ENCODE measurements around the gene GYG1.
"Not testable (repeated sequence)": the region's sequence is repeated elsewhere in the genome, so short reads cannot be mapped to it uniquely, and the experiment has no call there.

Gene GYG1

GRCh38 chr3:148958696-148959095, 32.6 kb upstream of the GYG1 start:
- Histone ChIP-seq H3K4me3 (ENCODE audit: low read length) (no peak overlapping the region), H3K27ac (ENCODE audit: low read length) (no peak overlapping the region), H3K27me3 (ENCODE audit: control insufficient read depth, insufficient read depth, low read length) (no peaks in the 10 kb centered on the region), H3K36me3 (ENCODE audit: control insufficient read depth, low read depth, low read length) (no peaks in the 10 kb centered on the region), H3K9me3 (ENCODE audit: control insufficient read depth, low read depth, low read length) (no peaks in the 10 kb centered on the region), H3K9ac (ENCODE audit: low read length) (no peak overlapping the region), H3K4me1 (ENCODE audit: control insufficient read depth, low read depth, low read length) (peaks cover 6% of the 10 kb centered on the region)

- H3K27ac ChIP-seq (ENCODE audit: low read length): no peak overlapping the region
- H3K36me3 ChIP-seq (ENCODE audit: control insufficient read depth, low read depth, low read length): no peaks in the 10 kb centered on the region
- no peak overlapping the region for H3K4me3 ChIP-seq (ENCODE audit: low read length)
- peaks cover 5% of the 10 kb centered on the region for H3K4me1 ChIP-seq (ENCODE audit: control insufficient read depth, low read depth, low read length)
- H3K27me3 ChIP-seq (ENCODE audit: control insufficient read depth, insufficient read depth, low read length): no peaks in the 10 kb centered on the region
- no peak overlapping the region for H3K9ac ChIP-seq (ENCODE audit: low read length)
- no peaks in the 10 kb centered on the region for H3K9me3 ChIP-seq (ENCODE audit: control insufficient read depth, low read depth, low read length)
Measured at GRCh38 chr3:148962513-148962912, 28.8 kb upstream of the GYG1 start.

GRCh38 chr3:148964809-148965208, 26.5 kb upstream of the GYG1 start:
- Histone ChIP-seq H3K9ac (ENCODE audit: low read length) (no peak overlapping the region), H3K9me3 (ENCODE audit: control insufficient read depth, low read depth, low read length) (no peaks in the 10 kb centered on the region), H3K4me3 (ENCODE audit: low read length) (no peak overlapping the region), H3K4me1 (ENCODE audit: control insufficient read depth, low read depth, low read length) (peaks cover 5% of the 10 kb centered on the region), H3K27ac (ENCODE audit: low read length) (no peak overlapping the region), H3K27me3 (ENCODE audit: control insufficient read depth, insufficient read depth, low read length) (no peaks in the 10 kb centered on the region), H3K36me3 (ENCODE audit: control insufficient read depth, low read depth, low read length) (no peaks in the 10 kb centered on the region)

- Histone ChIP-seq H3K9me3 (ENCODE audit: control insufficient read depth, low read depth, low read length) (no peaks in the 10 kb centered on the region), H3K4me3 (ENCODE audit: low read length) (no peak overlapping the region), H3K27ac (ENCODE audit: low read length) (no peak overlapping the region), H3K27me3 (ENCODE audit: control insufficient read depth, insufficient read depth, low read length) (no peaks in the 10 kb centered on the region), H3K36me3 (ENCODE audit: control insufficient read depth, low read depth, low read length) (no peaks in the 10 kb centered on the region), H3K4me1 (ENCODE audit: control insufficient read depth, low read depth, low read length) (peaks cover 5% of the 10 kb centered on the region), H3K9ac (ENCODE audit: low read length) (no peak overlapping the region)
Measured at GRCh38 chr3:148968321-148968720, 23.0 kb upstream of the GYG1 start.

GRCh38 chr3:148970271-148970670, 21.1 kb upstream of the GYG1 start:
- H3K9me3 ChIP-seq (ENCODE audit: control insufficient read depth, low read depth, low read length): no peaks in the 10 kb centered on the region
- no peak overlapping the region for H3K9ac ChIP-seq (ENCODE audit: low read length)
- no peak overlapping the region for H3K4me3 ChIP-seq (ENCODE audit: low read length)
- H3K36me3 ChIP-seq (ENCODE audit: control insufficient read depth, low read depth, low read length): no peaks in the 10 kb centered on the region
- H3K27me3 ChIP-seq (ENCODE audit: control insufficient read depth, insufficient read depth, low read length): no peaks in the 10 kb centered on the region
- H3K4me1 ChIP-seq (ENCODE audit: control insufficient read depth, low read depth, low read length): peaks cover under 1% of the 10 kb centered on the region
- H3K27ac ChIP-seq (ENCODE audit: low read length): no peak overlapping the region

- Histone ChIP-seq H3K27ac (ENCODE audit: low read length) (no peak overlapping the region), H3K9ac (ENCODE audit: low read length) (no peak overlapping the region), H3K36me3 (ENCODE audit: control insufficient read depth, low read depth, low read length) (no peaks in the 10 kb centered on the region), H3K27me3 (ENCODE audit: control insufficient read depth, insufficient read depth, low read length) (no peaks in the 10 kb centered on the region), H3K4me3 (ENCODE audit: low read length) (no peak overlapping the region), H3K9me3 (ENCODE audit: control insufficient read depth, low read depth, low read length) (no peaks in the 10 kb centered on the region), H3K4me1 (ENCODE audit: control insufficient read depth, low read depth, low read length) (no peaks in the 10 kb centered on the region)
Measured at GRCh38 chr3:148971401-148972163, 19.8 kb upstream of the GYG1 start.

GRCh38 chr3:148974726-148975125, 16.6 kb upstream of the GYG1 start:
- Histone ChIP-seq H3K36me3 (ENCODE audit: control insufficient read depth, low read depth, low read length) (no peaks in the 10 kb centered on the region), H3K4me3 (ENCODE audit: low read length) (no peak overlapping the region), H3K27me3 (ENCODE audit: control insufficient read depth, insufficient read depth, low read length) (no peaks in the 10 kb centered on the region), H3K9me3 (ENCODE audit: control insufficient read depth, low read depth, low read length) (no peaks in the 10 kb centered on the region), H3K4me1 (ENCODE audit: control insufficient read depth, low read depth, low read length) (no peaks in the 10 kb centered on the region), H3K9ac (ENCODE audit: low read length) (no peak overlapping the region), H3K27ac (ENCODE audit: low read length) (no peak overlapping the region)

GRCh38 chr3:148975248-148975647, 16.1 kb upstream of the GYG1 start:
- Histone ChIP-seq H3K9me3 (ENCODE audit: control insufficient read depth, low read depth, low read length) (no peaks in the 10 kb centered on the region), H3K27me3 (ENCODE audit: control insufficient read depth, insufficient read depth, low read length) (no peaks in the 10 kb centered on the region), H3K27ac (ENCODE audit: low read length) (no peak overlapping the region), H3K4me3 (ENCODE audit: low read length) (no peak overlapping the region), H3K4me1 (ENCODE audit: control insufficient read depth, low read depth, low read length) (no peaks in the 10 kb centered on the region), H3K36me3 (ENCODE audit: control insufficient read depth, low read depth, low read length) (no peaks in the 10 kb centered on the region), H3K9ac (ENCODE audit: low read length) (no peak overlapping the region)

- Histone ChIP-seq H3K27me3 (ENCODE audit: control insufficient read depth, insufficient read depth, low read length) (no peaks in the 10 kb centered on the region), H3K9me3 (ENCODE audit: control insufficient read depth, low read depth, low read length) (no peaks in the 10 kb centered on the region), H3K36me3 (ENCODE audit: control insufficient read depth, low read depth, low read length) (no peaks in the 10 kb centered on the region), H3K9ac (ENCODE audit: low read length) (no peak overlapping the region), H3K4me3 (ENCODE audit: low read length) (no peak overlapping the region), H3K4me1 (ENCODE audit: control insufficient read depth, low read depth, low read length) (no peaks in the 10 kb centered on the region), H3K27ac (ENCODE audit: low read length) (no peak overlapping the region)
Measured at GRCh38 chr3:148975696-148976095, 15.6 kb upstream of the GYG1 start.

GRCh38 chr3:148981273-148981672, 10.1 kb upstream of the GYG1 start:
- Histone ChIP-seq H3K9me3 (ENCODE audit: control insufficient read depth, low read depth, low read length) (no peaks in the 10 kb centered on the region), H3K9ac (ENCODE audit: low read length) (no peak overlapping the region), H3K36me3 (ENCODE audit: control insufficient read depth, low read depth, low read length) (no peaks in the 10 kb centered on the region), H3K4me3 (ENCODE audit: low read length) (no peak overlapping the region), H3K27ac (ENCODE audit: low read length) (no peak overlapping the region), H3K27me3 (ENCODE audit: control insufficient read depth, insufficient read depth, low read length) (no peaks in the 10 kb centered on the region), H3K4me1 (ENCODE audit: control insufficient read depth, low read depth, low read length) (no peaks in the 10 kb centered on the region)

- not testable (repeated sequence) for H3K27ac ChIP-seq (ENCODE audit: low read length); H3K4me1 ChIP-seq (ENCODE audit: control insufficient read depth, low read depth, low read length); H3K27me3 ChIP-seq (ENCODE audit: control insufficient read depth, insufficient read depth, low read length); H3K36me3 ChIP-seq (ENCODE audit: control insufficient read depth, low read depth, low read length); H3K9ac ChIP-seq (ENCODE audit: low read length); H3K4me3 ChIP-seq (ENCODE audit: low read length); H3K9me3 ChIP-seq (ENCODE audit: control insufficient read depth, low read depth, low read length)
Measured at GRCh38 chr3:148987551-148987950, 3.8 kb upstream of the GYG1 start.

GRCh38 chr3:148990236-148990635, 1.1 kb upstream of the GYG1 start:
- Histone ChIP-seq H3K4me3 (ENCODE audit: low read length) (no peak overlapping the region), H3K9me3 (ENCODE audit: control insufficient read depth, low read depth, low read length) (no peaks in the 10 kb centered on the region), H3K9ac (ENCODE audit: low read length) (no peak overlapping the region), H3K27me3 (ENCODE audit: control insufficient read depth, insufficient read depth, low read length) (peaks cover 20% of the 10 kb centered on the region), H3K27ac (ENCODE audit: low read length) (no peak overlapping the region), H3K4me1 (ENCODE audit: control insufficient read depth, low read depth, low read length) (peaks cover 10% of the 10 kb centered on the region), H3K36me3 (ENCODE audit: control insufficient read depth, low read depth, low read length) (no peaks in the 10 kb centered on the region)

Measured in iPS-18a (cell line).